Measurements from ENCODE around the gene CKLF.

CKLF gene

GRCh38 chr16:66547101-66547989, 5.0 kb upstream of the CKLF start:
- DNase-seq (ENCODE audit: low read depth, low spot score): no peak
- H3K4me3 ChIP-seq (ENCODE audit: low read depth, low read length): no peak overlapping the region
- ChIA-PET CTCF (interaction anchor here (0.8 to 1.8 kb wide), 2 partner anchors 24 to 61 kb away, joined by 3 read pairs; no protein-coding TSS in a partner anchor), POLR2A (no interaction called here)
- no peak for TF ChIP-seq CTCF (IDR thresholded peaks at IDR 0.05; ENCODE audit: insufficient read depth, low read length, missing control alignments)

- TF ChIP-seq CTCF (IDR thresholded peaks at IDR 0.05; ENCODE audit: insufficient read depth, low read length, missing control alignments): no peak
- ChIA-PET CTCF (interaction anchor here (0.8 to 1.8 kb wide), 6 partner anchors 17 to 180 kb away, joined by 3 to 5 read pairs (median 3); no protein-coding TSS in a partner anchor), POLR2A (no interaction called here)
- H3K4me3 ChIP-seq (ENCODE audit: low read depth, low read length): no peak overlapping the region
- no peak for DNase-seq (ENCODE audit: low read depth, low spot score)
Observed at GRCh38 chr16:66548068-66548467, 4.3 kb upstream of the CKLF start.

GRCh38 chr16:66548868-66549267, 3.5 kb upstream of the CKLF start:
- peak overlapping the region; percentile 67 for H3K4me3 ChIP-seq (ENCODE audit: low read depth, low read length)
- ChIA-PET POLR2A (interaction anchor here (1.0 kb wide), 1 partner anchor 47 kb away, joined by 3 read pairs; no protein-coding TSS in a partner anchor), CTCF (interaction anchor here (1.0 to 1.8 kb wide), 5 partner anchors 18 to 179 kb away, joined by 3 to 5 read pairs (median 3); no protein-coding TSS in a partner anchor)
- no peak for TF ChIP-seq CTCF (IDR thresholded peaks at IDR 0.05; ENCODE audit: insufficient read depth, low read length, missing control alignments)
- no peak for DNase-seq (ENCODE audit: low read depth, low spot score)

- DNase-seq (ENCODE audit: low read depth, low spot score): no peak
- peak within 1 kb of the TSS; percentile 67 for H3K4me3 ChIP-seq (ENCODE audit: low read depth, low read length)
- POLR2A ChIA-PET: interaction anchor here (1.0 kb wide), 1 partner anchor 47 kb away, joined by 3 read pairs; no protein-coding TSS in a partner anchor
- CTCF ChIA-PET: interaction anchor here (1.3 to 1.8 kb wide), 3 partner anchors 27 to 102 kb away, joined by 3 to 4 read pairs (median 3); no protein-coding TSS in a partner anchor
- TF ChIP-seq CTCF (IDR thresholded peaks at IDR 0.05; ENCODE audit: insufficient read depth, low read length, missing control alignments): peak; percentile 16
Observed at GRCh38 chr16:66549284-66550131, 2.9 kb upstream of the CKLF start, which contains the start of gene TK2. Gene TK2 (minus strand): TSS chr16:66550122. CDS start chr16:66550061, 61 bp downstream.

GRCh38 chr16:66551348-66551759, 1.0 kb upstream of the CKLF start:
- ChIA-PET POLR2A (interaction anchor here (1.7 kb wide), 1 partner anchor 13 kb away, joined by 9 read pairs; no protein-coding TSS in a partner anchor), CTCF (interaction anchor here (0.7 to 1.9 kb wide), 9 partner anchors 12 to 279 kb away, joined by 3 to 7 read pairs (median 4); partner anchors contain the start of genes CMTM2 and NAE1)
- DNase-seq (ENCODE audit: low read depth, low spot score): no peak
- no peak overlapping the region for H3K4me3 ChIP-seq (ENCODE audit: low read depth, low read length)
- TF ChIP-seq CTCF (IDR thresholded peaks at IDR 0.05; ENCODE audit: insufficient read depth, low read length, missing control alignments): no peak
